ENCODE results near the gene CNIH2. TPM values are rescaled to one million over a fixed set of nuclear protein-coding genes. Genes with fewer than 3 reads are reported as not detected.

Gene CNIH2
- total and polyA plus RNA-seq, 2 of the 13 experiments (the other 11 are each of a cell fraction or from before 2014, with no cell fraction given), result 0.60 to 0.69 TPM

GRCh38 chr11:66332371-66333219 is 54.6 kb downstream of the CNIH2 start:
- no peak overlapping the region for H2AFZ ChIP-seq (ENCODE audit: low read length)
- no peak for FAIRE-seq
- H3K4me2 ChIP-seq (ENCODE audit: low read depth, low read length), result no peak overlapping the region
- peaks cover 45% of the 10 kb centered on the region for H3K4me1 ChIP-seq (ENCODE audit: insufficient read depth, low read length)
- H3K27me3 ChIP-seq (ENCODE audit: control insufficient read depth in 1 of 2, insufficient read depth in 2 of 2, low read length in 2 of 2), result no peaks in the 10 kb centered on the region
- H3K36me3 ChIP-seq (replicated peaks in 1 of 2; ENCODE audit: control insufficient read depth in 1 of 2, insufficient read depth in 2 of 2, low read length in 2 of 2), result no peaks in the 10 kb centered on the region
- no peaks in the 10 kb centered on the region for H4K20me1 ChIP-seq (ENCODE audit: insufficient read depth, low read length)
- no peak for ATAC-seq
- ChIA-PET POLR2A (interaction anchor here (4.0 kb wide), 1 partner anchor 20 kb away, joined by 35 read pairs; no protein-coding TSS in a partner anchor), CTCF (ENCODE audit: low intra/inter-chr PET ratio, low total read pairs) (no interaction called here)
- no peak overlapping the region for H3K27ac ChIP-seq (ENCODE audit: extremely low read length, insufficient read depth, low read length)
- no peak overlapping the region for H3K4me3 ChIP-seq (replicated peaks in 1 of 3; ENCODE audit: insufficient read depth in 1 of 3, low read depth in 2 of 3, low read length in 3 of 3)
- H3K9me3 ChIP-seq (ENCODE audit: low read length), result no peaks in the 10 kb centered on the region
- TF ChIP-seq ZMYM4 (CRISPR knock-in tag; IDR thresholded peaks at IDR 0.05) (no peak), ZNF264 (CRISPR knock-in tag; IDR thresholded peaks at IDR 0.05) (no peak), MED13 (CRISPR knock-in tag; IDR thresholded peaks at IDR 0.05) (no peak), ZNF343 (CRISPR knock-in tag; IDR thresholded peaks at IDR 0.05) (no peak), GPN1 (CRISPR knock-in tag; IDR thresholded peaks at IDR 0.05; ENCODE audit: borderline replicate concordance) (no peak), ZNF629 (CRISPR knock-in tag; conservative IDR thresholded peaks at IDR 0.05) (peak; percentile 80), SATB2 (CRISPR knock-in tag; IDR thresholded peaks at IDR 0.05) (no peak)
- intact Hi-C loops (cut with micrococcal nuclease; ENCODE audit: unreplicated experiment) (no loop called here), in situ Hi-C loops (cut with HindIII; ENCODE audit: extremely low pct_ligation_motif_present, low pct_unique_long_range_greater_than_20kb) (no loop called here)
- BruUV-seq (replicated peaks), result no TSS peak
- no peak overlapping the region for H3K9ac ChIP-seq (ENCODE audit: insufficient read depth, low read depth, low read length)
- WGBS (ENCODE audit: low lambda C conversion rate), result 84% methylated on average over 18 of the region's 18 CpGs
- no peaks in the 10 kb centered on the region for H3K79me2 ChIP-seq (ENCODE audit: insufficient read depth, low read length)
- no peak for DNase-seq (ENCODE audit: low spot score)

DNA sequence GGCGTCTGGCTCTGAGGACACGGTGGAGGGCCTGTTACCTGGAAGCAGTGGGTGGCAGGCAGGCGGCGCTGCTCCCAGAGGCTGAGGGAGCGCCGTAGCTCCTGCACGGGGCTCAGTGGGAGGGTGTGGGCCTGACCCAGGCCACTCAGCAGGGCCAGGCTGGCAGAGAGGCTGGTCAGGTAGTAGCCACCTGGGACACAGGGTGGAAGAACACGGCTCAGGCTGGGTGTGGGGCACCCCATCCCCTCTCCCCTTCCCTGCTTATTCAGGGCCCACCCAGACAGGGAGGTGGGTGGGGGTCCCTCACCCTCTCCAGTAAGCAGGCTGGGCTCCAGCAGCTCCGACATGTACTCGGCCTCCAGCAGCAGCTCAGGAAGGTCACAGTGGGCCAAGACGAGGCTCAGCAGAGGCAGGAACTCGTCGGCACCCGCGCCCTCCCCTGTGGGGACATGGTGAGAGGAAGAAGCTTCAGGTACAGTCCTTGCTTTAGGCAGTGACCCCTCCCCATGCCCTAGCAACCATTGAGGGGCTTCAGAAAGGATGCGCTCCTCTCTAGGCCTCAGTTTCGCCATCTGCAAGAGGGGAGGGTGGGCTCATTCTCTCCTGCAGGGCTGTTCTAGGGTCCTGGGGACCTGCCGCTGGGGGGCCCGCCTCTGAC is 55.4 kb downstream of the CNIH2 start:
- Histone ChIP-seq H3K9me3 (ENCODE audit: low read length) (no peaks in the 10 kb centered on the region), H3K4me1 (ENCODE audit: insufficient read depth, low read length) (peaks cover 38% of the 10 kb centered on the region), H3K4me3 (replicated peaks in 1 of 3; ENCODE audit: insufficient read depth in 1 of 3, low read depth in 2 of 3, low read length in 3 of 3) (no peak overlapping the region), H3K9ac (ENCODE audit: insufficient read depth, low read depth, low read length) (no peak overlapping the region), H3K4me2 (ENCODE audit: low read depth, low read length) (no peak overlapping the region), H3K27ac (ENCODE audit: extremely low read length, insufficient read depth, low read length) (no peak overlapping the region), H3K27me3 (ENCODE audit: control insufficient read depth in 1 of 2, insufficient read depth in 2 of 2, low read length in 2 of 2) (no peaks in the 10 kb centered on the region), H3K36me3 (replicated peaks in 1 of 2; ENCODE audit: control insufficient read depth in 1 of 2, insufficient read depth in 2 of 2, low read length in 2 of 2) (no peaks in the 10 kb centered on the region; a peak in 1 of 5 replicates), H2AFZ (ENCODE audit: low read length) (no peak overlapping the region), H4K20me1 (ENCODE audit: insufficient read depth, low read length) (no peaks in the 10 kb centered on the region), H3K79me2 (ENCODE audit: insufficient read depth, low read length) (no peaks in the 10 kb centered on the region)
- ATAC-seq (no peak), DNase-seq (ENCODE audit: low spot score) (no peak), FAIRE-seq (no peak)
- in situ Hi-C loops (cut with HindIII; ENCODE audit: extremely low pct_ligation_motif_present, low pct_unique_long_range_greater_than_20kb) (no loop called here), intact Hi-C loops (cut with micrococcal nuclease; ENCODE audit: unreplicated experiment) (no loop called here)
- WGBS (ENCODE audit: low lambda C conversion rate), result 97% methylated on average over 6 of the region's 19 CpGs
- no TSS peak for BruUV-seq (replicated peaks)
- CTCF ChIA-PET (ENCODE audit: low intra/inter-chr PET ratio, low total read pairs), result no interaction called here
- POLR2A ChIA-PET, result interaction anchor here (3.6 kb wide), 1 partner anchor 21 kb away, joined by 59 read pairs; no protein-coding TSS in a partner anchor
- TF ChIP-seq ZBTB7B (CRISPR knock-in tag; IDR thresholded peaks at IDR 0.05) (no peak), HMG20A (CRISPR knock-in tag; IDR thresholded peaks at IDR 0.05; ENCODE audit: borderline replicate concordance) (no peak), ZSCAN9 (CRISPR knock-in tag; IDR thresholded peaks at IDR 0.05; ENCODE audit: borderline replicate concordance) (no peak), ZNF83 (CRISPR knock-in tag; IDR thresholded peaks at IDR 0.05; ENCODE audit: borderline replicate concordance) (no peak), BHLHE40 (IDR thresholded peaks at IDR 0.05; ENCODE audit: low read length) (no peak), EHMT2 (IDR thresholded peaks at IDR 0.05; ENCODE audit: borderline replicate concordance, low read depth, low read length) (no peak), ZNF124 (CRISPR knock-in tag; IDR thresholded peaks at IDR 0.05) (no peak), HCFC1 (IDR thresholded peaks at IDR 0.05; ENCODE audit: low read depth, low read length) (no peak)
- TF ChIP-seq, protein P1, sequence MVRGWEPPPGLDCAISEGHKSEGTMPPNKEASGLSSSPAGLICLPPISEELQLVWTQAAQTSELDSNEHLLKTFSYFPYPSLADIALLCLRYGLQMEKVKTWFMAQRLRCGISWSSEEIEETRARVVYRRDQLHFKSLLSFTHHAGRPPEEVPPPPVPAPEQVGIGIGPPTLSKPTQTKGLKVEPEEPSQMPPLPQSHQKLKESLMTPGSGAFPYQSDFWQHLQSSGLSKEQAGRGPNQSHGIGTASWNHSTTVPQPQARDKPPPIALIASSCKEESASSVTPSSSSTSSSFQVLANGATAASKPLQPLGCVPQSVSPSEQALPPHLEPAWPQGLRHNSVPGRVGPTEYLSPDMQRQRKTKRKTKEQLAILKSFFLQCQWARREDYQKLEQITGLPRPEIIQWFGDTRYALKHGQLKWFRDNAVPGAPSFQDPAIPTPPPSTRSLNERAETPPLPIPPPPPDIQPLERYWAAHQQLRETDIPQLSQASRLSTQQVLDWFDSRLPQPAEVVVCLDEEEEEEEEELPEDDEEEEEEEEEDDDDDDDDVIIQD (CRISPR knock-in tag; IDR thresholded peaks at IDR 0.05; ENCODE audit: low read depth), result no peak
- TF ChIP-seq, protein P2, sequence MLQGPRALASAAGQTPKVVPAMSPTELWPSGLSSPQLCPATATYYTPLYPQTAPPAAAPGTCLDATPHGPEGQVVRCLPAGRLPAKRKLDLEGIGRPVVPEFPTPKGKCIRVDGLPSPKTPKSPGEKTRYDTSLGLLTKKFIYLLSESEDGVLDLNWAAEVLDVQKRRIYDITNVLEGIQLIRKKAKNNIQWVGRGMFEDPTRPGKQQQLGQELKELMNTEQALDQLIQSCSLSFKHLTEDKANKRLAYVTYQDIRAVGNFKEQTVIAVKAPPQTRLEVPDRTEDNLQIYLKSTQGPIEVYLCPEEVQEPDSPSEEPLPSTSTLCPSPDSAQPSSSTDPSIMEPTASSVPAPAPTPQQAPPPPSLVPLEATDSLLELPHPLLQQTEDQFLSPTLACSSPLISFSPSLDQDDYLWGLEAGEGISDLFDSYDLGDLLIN (CRISPR knock-in tag; IDR thresholded peaks at IDR 0.05; ENCODE audit: borderline replicate concordance), result no peak

Measured in HepG2 (cell line).